Neural progenitor cell (in vitro differentiated cells): ENCODE measurements around the gene TSPYL1. TPM values are rescaled to one million over a fixed set of nuclear protein-coding genes. Genes with fewer than 3 reads are reported as not detected.
A peak's percentile ranks its signal among the peaks of the same experiment; 100 is the strongest.

ENCODE experiments used
- DNase-seq: peaks from one replicate; pipeline ENCODE4 v3.0.0-alpha.2; 2016; ENCODE audit warnings: low spot score
- H2AFZ ChIP-seq: fragments of 200-600 bp; sonication (generic); replicated peaks from 2 replicates; pipeline ENCODE4 v1.6.1; 2016; ENCODE audit warnings: antibody characterized with exemption
- H3F3A ChIP-seq: fragments of 200-600 bp; sonication (generic); 2 replicates; pipeline ENCODE4 v1.6.1; 2016; ENCODE audit warnings: antibody characterized with exemption, low read depth
- H3K27ac ChIP-seq: fragments of 200-600 bp; sonication (generic); 2 replicates; pipeline ENCODE4 v1.5.1; 2016; ENCODE audit warnings: mild to moderate bottlenecking
- H3K27me3 ChIP-seq: fragments of 200-600 bp; sonication (generic); 2 replicates; pipeline ENCODE4 v1.6.1; 2016; ENCODE audit warnings: mild to moderate bottlenecking, moderate library complexity
- H3K36me3 ChIP-seq: fragments of 200-600 bp; sonication (generic); 2 replicates; pipeline ENCODE4 v1.5.1; 2016
- H3K4me1 ChIP-seq: fragments of 200-600 bp; sonication (generic); 2 replicates; pipeline ENCODE4 v1.6.1; 2016; ENCODE audit warnings: mixed run types
- H3K4me2 ChIP-seq: fragments of 200-600 bp; sonication (generic); 2 replicates; pipeline ENCODE4 v1.6.1; 2016
- H3K4me3 ChIP-seq: fragments of 200-600 bp; sonication (generic); 2 replicates; pipeline ENCODE4 v1.5.1; 2016
- H3K79me2 ChIP-seq: fragments of 200-600 bp; sonication (generic); 2 replicates; pipeline ENCODE4 v1.6.1; 2016; ENCODE audit warnings: low read depth
- H3K9ac ChIP-seq: fragments of 200-600 bp; sonication (generic); 2 replicates; pipeline ENCODE4 v1.6.1; 2016
- H3K9me3 ChIP-seq: fragments of 200-600 bp; sonication (generic); 2 replicates; pipeline ENCODE4 v1.5.1; 2016; ENCODE audit warnings: low read depth
- H4K20me1 ChIP-seq: fragments of 200-600 bp; sonication (generic); 2 replicates; pipeline ENCODE4 v1.6.1; 2016; ENCODE audit warnings: low read depth
- H3K27ac Mint-ChIP-seq: 3 replicates; pipeline ENCODE4 v1.8.0; 2021; ENCODE audit warnings: mixed read lengths
- H3K27me3 Mint-ChIP-seq: 2 replicates; pipeline ENCODE4 v1.8.0; 2022; ENCODE audit warnings: low read depth, mild to moderate bottlenecking, inconsistent platforms, moderate library complexity, mixed read lengths; ENCODE audit not compliant: insufficient read depth
- H3K36me3 Mint-ChIP-seq: 3 replicates; pipeline ENCODE4 v1.8.0; 2021; ENCODE audit warnings: mixed read lengths
- H3K4me1 Mint-ChIP-seq: 3 replicates; pipeline ENCODE4 v1.8.0; 2021; ENCODE audit warnings: mixed read lengths
- H3K4me3 Mint-ChIP-seq: 3 replicates; pipeline ENCODE4 v1.8.0; 2021; ENCODE audit warnings: mild to moderate bottlenecking, moderate library complexity, mixed read lengths
- H3K9me3 Mint-ChIP-seq: 3 replicates; pipeline ENCODE4 v1.8.0; 2020; ENCODE audit warnings: mixed read lengths
- EZH2 ChIP-seq: fragments of 200-600 bp; sonication (generic); IDR thresholded peaks from 2 replicates; pipeline ENCODE4 v1.6.1; 2017; ENCODE audit warnings: antibody characterized with exemption, mild to moderate bottlenecking, moderate library complexity
- EZH2phosphoT487 ChIP-seq: fragments of 200-600 bp; sonication (generic); IDR thresholded peaks from 2 replicates; pipeline ENCODE4 v1.6.1; 2017; ENCODE audit warnings: antibody characterized with exemption
- total RNA-seq: library from RNA; depleted of rRNA; stranded (reverse); fragments of >200 nt; gene quantifications from 2 replicates; pipeline ENCODE4 v1.2.3, GENCODE V29; 2015; ENCODE audit warnings: low replicate concordance
- TF ChIP-seq, protein P1 (sequence below): fragments of 200-600 bp; sonication (generic); IDR thresholded peaks from 2 replicates; pipeline ENCODE4 v1.5.1; 2017; ENCODE audit warnings: antibody characterized with exemption, mild to moderate bottlenecking

The TSPYL1 gene
- total RNA-seq, 1 donor from 2014 or later, result 63.0 TPM

DNA sequence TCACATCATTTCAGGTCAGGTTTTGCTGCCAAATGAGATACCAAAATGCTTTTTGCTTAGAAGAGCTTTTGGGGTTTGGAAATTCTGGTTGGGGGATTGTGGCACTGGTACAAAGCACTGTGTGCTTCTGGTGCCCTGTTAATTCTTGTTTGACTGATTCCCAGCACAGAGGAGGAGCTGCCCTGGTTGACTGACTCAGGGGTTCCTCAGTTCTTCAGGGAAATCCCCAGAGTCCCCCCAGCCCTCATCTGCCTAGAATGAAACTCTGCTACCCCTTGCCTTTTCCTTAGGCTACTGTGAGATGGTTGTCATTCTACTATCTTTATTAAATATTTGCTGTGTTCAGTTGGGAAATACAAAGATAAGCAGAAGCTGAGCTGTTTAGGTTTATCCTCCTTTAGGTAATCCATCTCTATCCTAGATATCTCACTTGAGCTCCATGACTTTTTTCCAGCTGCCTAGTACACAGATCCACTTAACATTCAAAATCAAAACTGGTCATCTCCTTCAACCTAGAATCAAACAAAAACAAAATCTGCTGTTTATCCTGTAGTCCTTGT, 24.9 kb upstream of the TSPYL1 start:
- no peak overlapping the region for H2AFZ ChIP-seq
- no peaks in the 10 kb centered on the region for H3K27me3 ChIP-seq
- no peak overlapping the region for H3K4me3 Mint-ChIP-seq
- no peak overlapping the region for H3K27ac ChIP-seq
- no peaks in the 10 kb centered on the region for H3K9me3 ChIP-seq
- TF ChIP-seq EZH2phosphoT487 (no peak), EZH2 (no peak)
- TF ChIP-seq, protein P1, sequence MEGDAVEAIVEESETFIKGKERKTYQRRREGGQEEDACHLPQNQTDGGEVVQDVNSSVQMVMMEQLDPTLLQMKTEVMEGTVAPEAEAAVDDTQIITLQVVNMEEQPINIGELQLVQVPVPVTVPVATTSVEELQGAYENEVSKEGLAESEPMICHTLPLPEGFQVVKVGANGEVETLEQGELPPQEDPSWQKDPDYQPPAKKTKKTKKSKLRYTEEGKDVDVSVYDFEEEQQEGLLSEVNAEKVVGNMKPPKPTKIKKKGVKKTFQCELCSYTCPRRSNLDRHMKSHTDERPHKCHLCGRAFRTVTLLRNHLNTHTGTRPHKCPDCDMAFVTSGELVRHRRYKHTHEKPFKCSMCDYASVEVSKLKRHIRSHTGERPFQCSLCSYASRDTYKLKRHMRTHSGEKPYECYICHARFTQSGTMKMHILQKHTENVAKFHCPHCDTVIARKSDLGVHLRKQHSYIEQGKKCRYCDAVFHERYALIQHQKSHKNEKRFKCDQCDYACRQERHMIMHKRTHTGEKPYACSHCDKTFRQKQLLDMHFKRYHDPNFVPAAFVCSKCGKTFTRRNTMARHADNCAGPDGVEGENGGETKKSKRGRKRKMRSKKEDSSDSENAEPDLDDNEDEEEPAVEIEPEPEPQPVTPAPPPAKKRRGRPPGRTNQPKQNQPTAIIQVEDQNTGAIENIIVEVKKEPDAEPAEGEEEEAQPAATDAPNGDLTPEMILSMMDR, result no peak
- no peaks in the 10 kb centered on the region for H3K27me3 Mint-ChIP-seq
- H3K27ac Mint-ChIP-seq, result no peak overlapping the region
- H3F3A ChIP-seq, result no peaks in the 10 kb centered on the region
- H3K4me2 ChIP-seq, result no peak overlapping the region
- H4K20me1 ChIP-seq, result no peaks in the 10 kb centered on the region
- peaks cover 7% of the 10 kb centered on the region for H3K4me1 Mint-ChIP-seq
- peaks cover 12% of the 10 kb centered on the region for H3K9me3 Mint-ChIP-seq
- H3K9ac ChIP-seq, result no peak overlapping the region
- H3K36me3 Mint-ChIP-seq, result peaks cover 6% of the 10 kb centered on the region
- no peaks in the 10 kb centered on the region for H3K79me2 ChIP-seq
- H3K4me1 ChIP-seq, result no peaks in the 10 kb centered on the region
- H3K36me3 ChIP-seq, result no peaks in the 10 kb centered on the region
- H3K4me3 ChIP-seq, result no peak overlapping the region
- DNase-seq, result no peak

DNA sequence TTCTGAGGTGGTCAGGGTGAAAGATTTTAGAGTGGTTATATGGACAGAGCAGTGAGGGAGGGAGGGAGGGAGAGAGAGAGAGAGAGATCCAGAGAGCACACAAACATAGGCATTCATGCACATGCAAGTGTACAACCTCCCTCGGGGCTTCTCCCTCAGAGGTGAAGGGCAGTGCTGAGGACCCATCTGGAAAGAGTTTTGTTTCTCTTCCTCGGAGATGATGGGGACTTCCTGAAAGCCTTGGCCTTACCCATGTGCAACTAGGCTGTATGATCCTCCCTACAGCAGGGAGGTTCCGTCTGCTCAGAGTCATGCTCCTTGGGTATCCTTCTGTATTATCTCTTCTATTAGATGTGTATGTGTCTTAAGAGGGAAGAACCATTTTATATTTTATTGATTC, 21.4 kb upstream of the TSPYL1 start:
- peaks cover 7% of the 10 kb centered on the region for H3K4me1 Mint-ChIP-seq
- Histone ChIP-seq H3K79me2 (no peaks in the 10 kb centered on the region), H3K4me1 (no peaks in the 10 kb centered on the region), H3K9me3 (no peaks in the 10 kb centered on the region), H3K4me3 (no peak overlapping the region), H2AFZ (no peak overlapping the region), H3F3A (no peaks in the 10 kb centered on the region), H3K36me3 (no peaks in the 10 kb centered on the region), H4K20me1 (no peaks in the 10 kb centered on the region), H3K27ac (no peak overlapping the region), H3K4me2 (no peak overlapping the region), H3K27me3 (no peaks in the 10 kb centered on the region), H3K9ac (no peak overlapping the region)
- H3K36me3 Mint-ChIP-seq, result peaks cover 5% of the 10 kb centered on the region
- peaks cover 24% of the 10 kb centered on the region for H3K9me3 Mint-ChIP-seq
- TF ChIP-seq, protein P1, result no peak
- no peak for TF ChIP-seq EZH2
- no peak for TF ChIP-seq EZH2phosphoT487
- no peak overlapping the region for H3K4me3 Mint-ChIP-seq
- H3K27ac Mint-ChIP-seq, result no peak overlapping the region
- DNase-seq, result no peak
- no peaks in the 10 kb centered on the region for H3K27me3 Mint-ChIP-seq

DNA sequence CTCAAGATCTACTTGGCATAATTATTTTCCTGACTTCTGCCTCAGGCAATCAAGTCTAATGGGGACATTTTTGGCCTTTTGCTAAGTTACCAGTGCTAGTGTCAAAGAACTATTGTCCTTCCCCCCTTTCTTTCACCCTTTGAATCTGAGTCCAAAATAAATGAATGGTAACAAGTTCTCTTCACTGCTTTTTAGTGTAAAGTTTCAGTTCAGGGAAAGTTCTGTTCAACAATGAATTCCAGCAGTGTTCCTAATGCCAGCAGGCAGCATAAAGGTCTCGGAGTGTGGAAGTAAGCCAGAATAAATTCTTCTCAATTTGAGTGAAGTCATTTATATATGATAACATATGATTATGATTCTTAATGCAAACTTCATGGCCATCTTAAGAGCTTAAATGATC, 20.8 kb upstream of the TSPYL1 start:
- H3K4me1 Mint-ChIP-seq, result peaks cover 7% of the 10 kb centered on the region
- Histone ChIP-seq H3K4me1 (no peaks in the 10 kb centered on the region), H3K27me3 (no peaks in the 10 kb centered on the region), H3K36me3 (no peaks in the 10 kb centered on the region), H3K27ac (no peak overlapping the region), H3K9ac (no peak overlapping the region), H4K20me1 (no peaks in the 10 kb centered on the region), H3K4me3 (no peak overlapping the region), H3F3A (no peaks in the 10 kb centered on the region), H3K9me3 (no peaks in the 10 kb centered on the region), H2AFZ (no peak overlapping the region), H3K79me2 (no peaks in the 10 kb centered on the region), H3K4me2 (no peak overlapping the region)
- no peak for DNase-seq
- no peaks in the 10 kb centered on the region for H3K27me3 Mint-ChIP-seq
- H3K27ac Mint-ChIP-seq, result peak overlapping the region; percentile 51
- no peak overlapping the region for H3K4me3 Mint-ChIP-seq
- peaks cover 24% of the 10 kb centered on the region for H3K9me3 Mint-ChIP-seq
- TF ChIP-seq, protein P1, result no peak
- TF ChIP-seq EZH2phosphoT487 (no peak), EZH2 (no peak)
- H3K36me3 Mint-ChIP-seq, result peaks cover 5% of the 10 kb centered on the region
